Muscle of leg (tissue), 11 donors: ENCODE data around the gene PITPNM3. TPM values are rescaled to one million over a fixed set of nuclear protein-coding genes. Genes with fewer than 3 reads are reported as not detected.

Experiments
- DNase-seq: peaks from one replicate; pipeline ENCODE4 v3.0.0; 2013
- H3K27ac ChIP-seq: one replicate; pipeline ENCODE4 v1.5.1; 2013; ENCODE audit warnings: mild to moderate bottlenecking, low read length, control low read depth
- H3K27me3 ChIP-seq: one replicate; pipeline ENCODE4 v1.6.1; 2013; ENCODE audit warnings: low read length; ENCODE audit not compliant: control insufficient read depth, insufficient read depth
- H3K36me3 ChIP-seq: one replicate; pipeline ENCODE4 v1.6.1; 2013; ENCODE audit warnings: low read length; ENCODE audit not compliant: control insufficient read depth, insufficient read depth
- H3K4me1 ChIP-seq: one replicate; pipeline ENCODE4 v1.6.1; 2013; ENCODE audit warnings: low read length; ENCODE audit not compliant: control insufficient read depth, insufficient read depth
- H3K4me3 ChIP-seq: one replicate; pipeline ENCODE4 v1.5.1; 2013; ENCODE audit warnings: low read length, control low read depth
- H3K9me3 ChIP-seq: replicated peaks from 2 replicates; pipeline ENCODE4 v1.6.1; 2013; ENCODE audit warnings: low read depth, low read length; ENCODE audit not compliant: control insufficient read depth
- WGBS: methylation state at CpG from one replicate; pipeline ENCODE4 v1.1.5; 2013; ENCODE audit warnings: missing lambda C conversion rate; ENCODE audit not compliant: insufficient coverage; 5-methylcytosine and 5-hydroxymethylcytosine counted together
- polyA plus RNA-seq, 8 donors: library from polyadenylated mRNA; unstranded; fragments of 120-200 nt; gene quantifications; one replicate each; pipeline versions ENCODE4 v1.2.1 to v1.2.3, GENCODE V29; 2013; ENCODE audit warnings: inconsistent platforms in 1 of 8, low replicate concordance in 1 of 8; ENCODE audit not compliant: insufficient read length in 8 of 8, insufficient read depth in 1 of 8
- total RNA-seq: library from RNA; stranded (reverse); fragments of 120-200 nt; gene quantifications from one replicate; pipeline ENCODE4 v1.2.4, GENCODE V29; 2013

Gene PITPNM3
- total and polyA plus RNA-seq, 9 donors = 2.1 to 6.2 (median 4.2) TPM

DNA sequence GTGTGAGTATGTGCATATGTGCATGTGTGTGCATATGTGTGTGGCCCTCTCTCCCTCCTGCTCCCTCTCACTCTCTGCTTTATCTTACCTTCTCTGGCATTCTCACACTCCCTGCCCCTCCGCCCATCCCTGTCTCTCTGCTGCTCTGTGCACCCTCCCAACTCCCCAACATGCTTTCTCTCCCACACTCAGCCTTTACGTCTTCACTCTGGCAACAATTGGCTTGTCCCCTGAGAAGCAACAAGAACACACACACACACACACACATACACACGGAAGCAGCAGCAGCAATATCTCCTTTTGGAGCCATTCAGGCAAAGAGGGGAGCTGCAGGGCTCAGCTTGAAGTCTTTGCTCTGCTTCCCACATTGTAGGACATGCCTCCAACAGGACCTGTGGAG, 27.8 kb downstream of the PITPNM3 start:
- Histone ChIP-seq H3K27me3 (no peaks in the 10 kb centered on the region), H3K36me3 (no peaks in the 10 kb centered on the region), H3K4me1 (no peaks in the 10 kb centered on the region), H3K4me3 (no peak overlapping the region), H3K27ac (no peak overlapping the region), H3K9me3 (no peaks in the 10 kb centered on the region)
- no peak for DNase-seq
- 30% methylated on average over 3 of the region's 3 CpGs for WGBS

DNA sequence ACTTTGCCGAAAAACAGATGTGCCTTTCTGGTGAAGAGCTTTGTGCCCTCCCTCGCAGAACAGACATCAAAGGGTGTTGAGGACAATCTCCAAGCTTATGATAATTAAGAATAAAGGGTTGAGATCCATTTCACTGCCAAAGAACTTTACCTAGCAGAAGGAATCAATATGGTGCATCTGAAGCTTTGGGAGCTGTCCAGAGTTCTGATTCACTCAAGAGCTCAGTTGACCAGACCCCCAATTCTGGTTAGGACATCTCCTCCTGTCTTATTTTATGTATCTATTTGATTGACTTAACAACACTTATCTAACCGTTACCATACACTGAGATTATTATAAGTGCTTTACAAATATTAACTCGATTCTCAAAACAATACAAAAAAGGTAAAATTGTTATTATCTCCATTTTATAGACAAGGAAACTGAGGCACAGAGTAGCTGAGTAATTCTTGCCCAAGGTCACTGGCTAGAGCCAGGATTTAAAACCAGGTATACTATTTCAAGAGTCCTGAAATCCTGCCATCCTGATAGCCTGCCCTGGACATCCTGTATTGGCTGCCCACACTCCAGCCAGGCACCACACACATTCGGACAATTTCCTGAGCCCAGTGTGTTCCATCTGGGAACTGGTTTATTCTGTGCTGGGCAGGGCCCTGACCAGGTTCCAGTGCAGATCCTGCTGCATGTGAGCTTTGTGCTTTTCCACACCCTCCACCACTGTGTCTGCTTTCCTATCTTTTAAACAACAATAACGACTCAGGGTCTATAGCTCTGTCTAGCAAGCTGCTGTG, 29.8 kb downstream of the PITPNM3 start:
- 89% methylated on average over 1 of the region's 6 CpGs for WGBS
- Histone ChIP-seq H3K27ac (no peak overlapping the region), H3K27me3 (no peaks in the 10 kb centered on the region), H3K4me3 (no peak overlapping the region), H3K9me3 (no peaks in the 10 kb centered on the region), H3K36me3 (no peaks in the 10 kb centered on the region), H3K4me1 (no peaks in the 10 kb centered on the region)
- DNase-seq = no peak

DNA sequence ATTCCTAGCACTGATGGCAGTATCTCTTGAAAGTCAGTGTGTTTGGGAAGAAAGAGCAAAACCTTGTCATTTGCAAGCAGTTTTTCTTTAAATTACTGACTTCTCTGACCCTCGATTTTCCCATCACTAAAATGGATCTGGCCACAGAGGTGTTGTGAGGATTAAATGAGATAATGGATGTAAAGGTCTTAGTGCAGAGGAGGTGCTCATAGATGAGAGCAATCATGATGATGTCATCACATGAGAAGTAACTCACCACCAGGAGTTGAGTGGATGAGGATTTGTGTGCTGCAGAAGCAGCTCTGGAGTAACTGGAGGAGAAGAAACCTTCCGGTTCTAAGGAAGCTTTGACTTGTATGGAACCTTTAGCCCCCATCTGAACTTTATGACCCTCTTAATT, 30.6 kb downstream of the PITPNM3 start:
- no peaks in the 10 kb centered on the region for H3K27me3 ChIP-seq
- no peaks in the 10 kb centered on the region for H3K4me1 ChIP-seq
- no peak for DNase-seq
- H3K4me3 ChIP-seq = no peak overlapping the region
- WGBS = no CpG with 5 or more reads among the region's 2 CpGs
- H3K27ac ChIP-seq = no peak overlapping the region
- H3K9me3 ChIP-seq = no peaks in the 10 kb centered on the region
- no peaks in the 10 kb centered on the region for H3K36me3 ChIP-seq

DNA sequence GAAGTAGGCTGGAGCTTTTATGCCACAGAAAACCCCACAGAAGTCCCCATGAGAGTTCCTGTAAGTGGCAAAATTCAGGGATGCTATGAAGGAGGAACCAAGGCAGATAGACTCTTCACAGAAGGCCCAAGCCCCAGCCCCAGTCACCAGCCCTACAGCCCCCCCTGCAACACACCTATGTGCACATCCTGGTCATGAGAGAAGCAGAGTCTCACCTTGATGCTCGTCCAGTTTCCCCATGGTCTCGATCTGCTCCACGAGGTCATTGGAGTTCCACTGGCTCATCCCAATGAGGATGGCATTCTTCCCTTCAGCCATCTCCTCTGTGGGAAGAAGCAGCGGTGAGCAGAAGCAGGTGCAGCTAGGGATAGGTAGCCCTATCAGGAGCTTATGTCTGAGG, 31.2 kb downstream of the PITPNM3 start:
- Histone ChIP-seq H3K4me3 (no peak overlapping the region), H3K9me3 (no peaks in the 10 kb centered on the region), H3K36me3 (no peaks in the 10 kb centered on the region), H3K27me3 (no peaks in the 10 kb centered on the region), H3K4me1 (no peaks in the 10 kb centered on the region), H3K27ac (no peak overlapping the region)
- DNase-seq = no peak
- WGBS = 60% methylated on average over 1 of the region's 4 CpGs

DNA sequence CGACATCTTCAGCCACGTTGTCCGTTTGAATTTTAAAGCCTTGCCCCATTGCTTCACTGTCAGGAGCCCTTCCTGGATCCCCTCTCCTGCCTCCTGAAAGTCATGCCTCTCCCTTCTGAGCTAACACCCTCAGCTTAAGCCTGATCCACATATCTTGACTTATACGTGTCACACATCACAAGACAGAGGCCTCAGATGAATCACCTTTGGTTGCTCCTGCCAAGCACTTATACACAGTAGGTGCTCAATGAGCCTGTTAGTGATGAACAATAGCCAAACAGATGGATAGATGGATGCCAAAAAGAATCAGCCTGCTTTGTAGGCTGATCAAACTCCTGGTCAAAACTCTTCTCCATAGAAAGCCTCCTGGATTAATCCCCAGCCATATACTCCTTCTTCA, 31.8 kb downstream of the PITPNM3 start:
- 61% methylated on average over 3 of the region's 4 CpGs for WGBS

DNA sequence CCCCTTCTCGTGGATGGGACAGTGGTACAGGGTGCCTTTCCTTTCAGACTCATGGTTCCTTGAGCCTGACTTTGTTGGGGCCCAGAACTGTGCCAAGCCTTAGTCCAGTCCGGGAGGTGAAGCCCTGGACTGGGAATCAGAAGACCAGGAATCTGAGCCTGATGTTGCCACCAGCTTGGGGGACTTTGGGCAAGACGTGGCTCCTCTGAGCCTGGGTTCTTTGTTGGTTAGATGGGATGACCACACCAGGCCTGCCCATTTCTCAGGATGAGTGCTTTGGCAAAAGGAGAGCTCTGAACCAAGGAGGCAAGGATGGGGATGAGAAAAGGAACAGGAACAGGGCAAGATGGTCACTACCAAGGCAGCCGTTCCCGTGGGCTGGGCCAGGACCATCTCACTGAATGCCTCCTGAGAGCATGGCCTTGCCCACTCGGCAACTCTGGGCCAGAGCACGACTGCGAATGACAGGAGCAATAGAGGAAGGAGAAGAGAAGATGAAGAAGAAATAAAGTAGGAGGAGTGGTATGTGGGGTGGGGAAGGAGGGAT, 32.5 kb downstream of the PITPNM3 start:
- no peaks in the 10 kb centered on the region for H3K36me3 ChIP-seq
- no peak overlapping the region for H3K27ac ChIP-seq

More for the DNA sequence above, 31.8 kb downstream of the PITPNM3 start:
- no peak for DNase-seq
- Histone ChIP-seq H3K4me1 (no peaks in the 10 kb centered on the region), H3K27ac (no peak overlapping the region), H3K4me3 (no peak overlapping the region), H3K27me3 (no peaks in the 10 kb centered on the region), H3K9me3 (no peaks in the 10 kb centered on the region), H3K36me3 (no peaks in the 10 kb centered on the region)

DNA sequence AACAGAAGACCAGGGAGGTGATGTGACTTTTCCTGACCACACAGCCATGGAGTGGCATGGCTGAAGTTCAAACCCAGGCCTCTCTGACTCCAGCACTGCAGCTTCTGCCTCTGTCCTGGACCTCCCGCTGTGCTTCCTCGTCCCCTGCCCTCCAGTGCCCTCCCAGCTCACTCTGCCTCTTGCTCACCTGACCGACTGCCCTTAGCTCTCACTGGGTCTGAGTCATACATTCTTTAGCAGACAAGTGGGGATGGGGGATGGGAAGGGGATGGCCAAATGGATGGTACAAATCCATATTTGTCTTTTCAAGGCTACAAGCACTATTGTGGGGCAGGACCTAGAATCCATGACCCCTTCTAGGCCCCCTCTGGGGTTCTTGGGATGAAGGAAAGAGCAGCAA, 33.0 kb downstream of the PITPNM3 start:
- H3K9me3 ChIP-seq = no peaks in the 10 kb centered on the region
- H3K4me1 ChIP-seq = no peaks in the 10 kb centered on the region
- no peak for DNase-seq
- no peaks in the 10 kb centered on the region for H3K36me3 ChIP-seq
- H3K4me3 ChIP-seq = no peak overlapping the region
- WGBS = 67% methylated on average over 1 of the region's 3 CpGs
- no peak overlapping the region for H3K27ac ChIP-seq
- no peaks in the 10 kb centered on the region for H3K27me3 ChIP-seq

More for the DNA sequence above, 32.5 kb downstream of the PITPNM3 start:
- H3K4me3 ChIP-seq = no peak overlapping the region
- H3K27me3 ChIP-seq = no peaks in the 10 kb centered on the region
- WGBS = 79% methylated on average over 8 of the region's 8 CpGs
- H3K4me1 ChIP-seq = no peaks in the 10 kb centered on the region
- no peaks in the 10 kb centered on the region for H3K9me3 ChIP-seq
- DNase-seq = no peak

DNA sequence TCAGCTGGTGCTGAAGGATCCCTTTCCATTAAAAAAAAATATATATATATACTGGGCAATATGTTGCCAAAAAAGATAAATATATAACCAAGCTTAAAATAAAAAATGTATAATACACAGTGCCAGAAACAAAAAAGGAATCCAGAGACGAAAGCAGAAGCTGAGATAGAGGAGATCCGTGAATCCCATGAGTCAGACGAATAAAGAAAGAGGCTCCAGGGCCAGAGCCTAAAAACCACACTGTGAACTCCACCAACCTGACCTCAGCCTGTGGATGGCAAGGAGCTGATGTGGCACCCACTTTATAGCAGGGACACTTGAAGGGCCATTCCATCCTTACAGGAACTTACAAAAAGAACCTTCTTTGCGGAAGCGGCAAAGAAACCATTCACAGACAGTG, 34.8 kb downstream of the PITPNM3 start:
- DNase-seq = no peak
- no peaks in the 10 kb centered on the region for H3K9me3 ChIP-seq
- no peaks in the 10 kb centered on the region for H3K36me3 ChIP-seq
- H3K27ac ChIP-seq = no peak overlapping the region
- no peak overlapping the region for H3K4me3 ChIP-seq
- no peaks in the 10 kb centered on the region for H3K27me3 ChIP-seq
- no CpG with 5 or more reads among the region's 5 CpGs for WGBS
- no peaks in the 10 kb centered on the region for H3K4me1 ChIP-seq

DNA sequence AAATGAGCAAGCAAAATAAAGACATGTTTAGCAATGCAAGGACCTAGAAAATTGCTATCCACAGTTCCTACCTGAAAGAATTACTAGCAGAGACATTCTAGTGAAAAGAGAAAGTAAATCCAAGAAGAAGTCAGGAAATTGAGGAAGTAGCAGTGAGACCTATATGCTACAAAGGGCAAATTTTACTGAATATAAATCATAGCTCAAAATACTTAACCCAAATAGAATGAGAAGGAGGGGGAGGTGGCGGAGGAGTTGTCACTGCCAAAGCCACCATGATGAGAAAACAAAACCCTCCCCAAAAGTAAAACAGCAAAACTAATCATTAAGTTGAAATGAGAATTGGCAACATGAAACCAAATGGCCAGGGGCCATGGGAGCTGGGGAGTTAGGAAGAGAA, 39.3 kb downstream of the PITPNM3 start:
- Histone ChIP-seq H3K4me3 (no peak overlapping the region), H3K4me1 (no peaks in the 10 kb centered on the region), H3K27me3 (no peaks in the 10 kb centered on the region), H3K27ac (no peak overlapping the region), H3K36me3 (no peaks in the 10 kb centered on the region), H3K9me3 (no peaks in the 10 kb centered on the region)
- no peak for DNase-seq
- no CpG with 5 or more reads among the region's 1 CpG for WGBS

DNA sequence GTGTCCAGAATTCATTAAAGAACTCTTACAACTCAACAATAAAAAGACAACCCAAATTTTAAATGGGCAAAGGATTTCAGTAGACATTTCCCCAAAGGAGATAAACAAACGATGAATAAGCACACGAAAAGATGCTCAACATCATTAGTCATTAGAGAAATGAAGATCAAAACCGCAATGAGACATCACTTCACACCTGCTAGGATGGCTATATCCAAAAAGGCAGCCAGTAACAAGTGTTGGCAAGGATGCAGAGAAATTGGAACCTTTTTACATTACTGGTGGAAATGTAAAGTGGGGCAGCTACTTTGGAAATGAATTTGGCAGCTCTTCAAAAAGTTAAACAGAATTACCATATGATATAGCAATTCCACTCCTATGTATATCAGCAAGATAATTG, 42.0 kb downstream of the PITPNM3 start:
- H3K27me3 ChIP-seq = no peaks in the 10 kb centered on the region
- no peaks in the 10 kb centered on the region for H3K36me3 ChIP-seq
- no peak overlapping the region for H3K27ac ChIP-seq
- WGBS = no CpG with 5 or more reads among the region's 3 CpGs
- no peak overlapping the region for H3K4me3 ChIP-seq
- no peaks in the 10 kb centered on the region for H3K9me3 ChIP-seq
- peaks cover 10% of the 10 kb centered on the region for H3K4me1 ChIP-seq
- DNase-seq = no peak
